Stimulated activated CD8-positive, alpha-beta memory T cell treated with anti-CD3 and anti-CD28 coated beads, Interleukin-2, amount 100 ng/mL, for 48 hours (primary cell): ENCODE data around the gene LGR5.
"Not testable (repeated sequence)": the region's sequence is repeated elsewhere in the genome, so short reads cannot be mapped to it uniquely, and the experiment has no call there.

Source experiments
- DNase-seq, 2 donors: peaks; one replicate each; pipeline ENCODE4 v3.0.0-alpha.2; 2020; ENCODE audit warnings: low read depth in 2 of 2

The LGR5 gene

DNA sequence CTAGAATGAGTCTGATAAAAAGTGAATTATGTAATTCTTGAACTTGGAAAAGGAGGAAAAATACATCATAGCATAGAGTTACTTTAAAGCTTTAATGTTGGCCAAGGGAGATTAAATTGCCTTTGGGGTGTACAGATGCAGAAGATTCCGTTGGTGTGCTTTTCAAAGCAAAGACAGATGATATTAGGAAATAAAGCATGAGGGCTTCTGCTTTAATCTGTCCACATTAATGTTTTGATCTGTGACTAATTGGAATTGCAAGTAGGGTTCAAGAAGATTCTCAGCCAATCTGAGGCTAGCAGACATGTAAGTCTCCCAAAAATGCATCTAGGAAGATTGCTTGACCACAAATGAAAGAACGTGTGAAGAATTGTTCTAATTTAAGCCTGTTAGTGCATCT lies 35.2 kb downstream of the LGR5 start:
- DNase-seq, result no peak

- no peak for DNase-seq
Measured at GRCh38 chr12:71475280-71475679, 35.7 kb downstream of the LGR5 start.

GRCh38 chr12:71476513-71476912 lies 36.9 kb downstream of the LGR5 start:
- no peak for DNase-seq

DNA sequence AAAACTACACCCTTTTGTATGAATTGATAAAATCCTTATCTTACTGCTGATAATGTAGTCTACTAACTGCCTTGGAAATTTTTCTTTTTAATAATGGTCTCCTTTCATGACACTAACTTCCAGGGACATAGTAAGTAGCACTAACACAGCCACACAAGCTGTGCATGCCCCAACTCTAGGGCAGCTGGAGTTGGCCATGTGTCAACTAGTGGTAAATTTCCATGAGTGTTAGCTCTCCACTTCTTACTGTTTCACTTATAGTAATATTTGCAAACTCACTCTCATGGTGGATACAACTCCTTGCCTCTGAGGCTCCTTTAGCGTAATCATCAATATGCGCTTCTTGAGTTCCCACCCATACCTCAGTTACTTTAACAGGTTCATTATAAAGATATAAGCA lies 38.0 kb downstream of the LGR5 start:
- no peak for DNase-seq

GRCh38 chr12:71478270-71478669 lies 38.7 kb downstream of the LGR5 start:
- DNase-seq, result no peak

- DNase-seq, result no peak
Measured at GRCh38 chr12:71484272-71484905, 44.8 kb downstream of the LGR5 start.

- not testable (repeated sequence) for DNase-seq
Measured at GRCh38 chr12:71490844-71491243, 51.2 kb downstream of the LGR5 start.

GRCh38 chr12:71492604-71493003 lies 53.0 kb downstream of the LGR5 start:
- DNase-seq, result no peak

DNA sequence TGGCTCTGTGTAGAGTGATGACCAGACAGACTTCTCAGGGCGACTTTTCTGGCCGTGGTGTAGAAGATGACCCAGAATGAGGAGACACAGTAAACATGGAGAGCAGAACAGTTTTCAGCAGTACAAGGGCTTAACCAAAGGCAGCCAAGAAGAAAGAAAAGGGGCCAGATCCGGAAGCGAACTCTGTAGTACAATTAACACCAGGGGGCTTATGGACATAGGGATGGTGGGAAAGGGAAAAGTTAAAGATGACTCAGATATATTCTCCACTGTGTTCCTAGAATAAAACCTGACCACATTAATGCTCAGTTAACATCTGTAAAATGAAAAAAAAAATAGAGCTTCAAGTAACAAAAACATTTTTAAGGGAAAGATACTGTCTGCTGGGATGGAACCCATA lies 60.2 kb downstream of the LGR5 start:
- no peak for DNase-seq

DNA sequence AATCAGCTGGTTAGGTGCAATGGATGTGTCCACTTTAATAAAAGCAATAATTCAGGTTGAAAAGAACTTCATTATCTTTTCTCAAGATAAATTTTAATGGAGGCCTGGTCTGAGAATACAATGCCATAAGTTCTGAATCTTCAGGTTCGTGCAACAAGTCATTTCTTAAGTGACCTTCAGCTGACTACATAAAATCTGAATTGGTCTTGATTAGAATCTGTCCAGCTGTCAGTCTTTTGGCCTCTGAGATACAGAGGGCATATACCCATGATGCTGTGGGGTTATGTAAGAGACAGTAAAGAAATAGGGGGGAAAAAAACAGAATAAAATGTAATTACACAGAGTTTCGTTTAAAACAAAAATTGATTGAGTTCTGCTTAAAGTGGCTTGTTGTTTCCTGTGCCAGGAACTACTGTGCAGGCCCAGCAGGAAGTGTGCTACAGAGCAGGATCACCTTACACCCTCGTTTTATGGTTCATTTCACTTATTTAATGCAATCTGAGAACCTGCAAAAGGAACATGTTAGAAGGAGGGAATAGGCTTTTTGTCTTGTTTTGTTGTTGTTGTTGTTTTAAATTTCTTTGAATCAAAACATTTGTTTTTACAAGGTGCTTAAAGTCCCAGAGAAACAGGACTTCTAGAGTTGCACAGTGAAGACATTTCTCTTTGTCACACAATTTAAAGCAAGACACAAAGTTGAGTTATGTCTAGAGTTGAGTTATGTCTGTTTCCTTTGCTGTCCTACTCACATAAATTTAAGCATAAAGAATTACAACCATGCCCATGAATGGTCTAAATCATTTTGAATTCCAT lies 64.2 kb downstream of the LGR5 start:
- no peak for DNase-seq

DNA sequence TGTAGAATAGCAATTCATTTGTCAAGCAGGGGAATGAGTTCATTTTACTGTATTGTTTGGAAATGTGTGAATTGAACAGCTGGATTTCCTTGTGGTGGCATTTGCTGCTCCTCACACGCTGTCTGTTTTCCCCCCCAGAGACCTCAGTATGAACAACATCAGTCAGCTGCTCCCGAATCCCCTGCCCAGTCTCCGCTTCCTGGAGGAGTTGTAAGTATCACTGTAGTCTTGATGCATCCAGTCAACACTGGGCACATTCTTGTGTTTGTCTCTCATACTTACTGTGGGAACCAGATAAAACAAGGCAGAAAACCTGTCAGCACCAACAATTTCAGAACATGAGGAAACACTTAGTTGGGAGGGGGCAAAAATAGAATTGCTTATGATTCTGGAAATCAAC lies 64.9 kb downstream of the LGR5 start:
- no peak for DNase-seq

GRCh38 chr12:71509705-71510104 lies 70.1 kb downstream of the LGR5 start:
- no peak for DNase-seq

- DNase-seq, result no peak
Measured at GRCh38 chr12:71517145-71517846, 77.7 kb downstream of the LGR5 start.

GRCh38 chr12:71521125-71521524 lies 81.5 kb downstream of the LGR5 start:
- no peak for DNase-seq

- DNase-seq, result no peak
Measured at GRCh38 chr12:71524626-71525025, 85.0 kb downstream of the LGR5 start.

DNA sequence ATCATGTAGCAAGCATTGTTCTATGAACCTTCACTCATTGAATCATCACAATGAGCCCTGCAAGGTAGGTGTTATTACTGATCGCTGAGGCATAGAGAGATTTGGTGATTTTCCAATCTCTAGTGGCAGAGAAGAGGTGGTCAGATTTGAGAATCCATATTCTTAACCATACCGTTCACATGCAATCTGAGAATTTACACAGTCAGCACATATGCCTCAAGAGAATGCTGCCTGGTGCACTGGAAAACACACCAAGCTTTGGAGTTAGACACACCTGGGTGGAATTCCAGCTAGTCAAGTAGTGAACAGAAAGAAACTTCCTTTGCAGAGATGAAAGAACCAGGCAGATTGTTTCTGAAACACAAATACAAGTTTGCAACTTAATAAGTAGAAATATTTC lies 94.1 kb downstream of the LGR5 start:
- no peak for DNase-seq

DNA sequence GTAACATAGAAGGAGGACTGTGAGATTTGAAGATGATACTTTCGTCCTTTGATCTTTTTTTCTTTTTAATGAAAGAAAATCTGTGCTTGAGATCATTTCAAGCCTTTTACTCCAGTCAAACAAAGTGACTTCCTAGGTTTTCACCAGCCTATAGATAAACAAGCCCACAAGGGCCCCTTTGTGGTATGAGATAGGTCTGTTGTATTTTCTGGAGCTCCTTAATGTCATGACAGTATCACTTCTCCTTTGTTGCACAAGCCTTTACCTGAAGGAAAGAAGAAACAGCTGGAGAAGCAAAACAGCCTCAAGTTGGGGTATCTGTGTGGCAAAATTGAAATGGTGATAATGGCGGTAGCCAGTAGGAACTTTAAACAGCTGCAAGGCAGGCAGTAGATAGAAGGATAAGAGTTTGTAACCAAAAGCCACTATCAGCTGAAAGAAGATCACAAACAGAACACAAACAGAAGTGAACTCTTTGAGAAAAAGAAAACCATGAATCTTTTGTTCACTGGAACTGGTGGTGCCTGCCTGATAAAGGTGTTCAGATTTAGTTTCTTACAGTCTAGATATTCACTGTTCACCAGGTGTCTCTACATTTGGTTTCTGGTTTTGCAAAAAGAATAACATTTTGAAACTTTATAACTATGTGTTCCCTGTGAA lies 96.8 kb downstream of the LGR5 start:
- DNase-seq, result no peak

DNA sequence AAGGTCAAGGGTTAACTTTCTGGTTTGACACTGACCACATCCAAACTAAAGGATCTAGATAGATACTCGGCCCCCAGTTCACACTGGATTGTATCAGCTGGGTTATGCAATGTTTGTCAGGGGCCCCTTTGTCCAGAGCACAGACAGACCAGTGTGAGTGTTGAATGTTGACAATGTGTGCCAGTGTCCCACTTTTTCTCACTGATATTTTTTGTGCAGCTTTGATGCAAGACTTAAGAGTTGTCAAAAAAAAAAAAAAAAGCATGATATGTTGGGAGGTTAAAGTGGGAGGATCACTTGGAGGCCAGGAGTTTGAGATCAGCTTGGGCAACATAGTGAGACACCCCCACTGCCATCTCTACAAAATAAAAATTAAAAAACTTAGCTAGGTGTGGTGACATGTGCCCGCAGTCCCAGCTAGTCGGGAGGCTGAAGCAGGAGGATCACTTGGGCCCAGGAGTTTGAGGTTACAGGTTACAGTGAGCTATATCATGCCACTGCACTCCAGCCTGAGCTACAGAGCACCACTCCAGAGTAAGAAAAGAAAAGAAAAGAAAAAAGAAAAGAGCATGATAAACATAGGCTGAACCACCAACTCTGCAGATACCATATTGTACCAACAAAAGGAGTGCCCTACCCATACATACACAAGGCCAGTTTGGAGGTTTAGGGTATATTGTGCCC lies 97.5 kb downstream of the LGR5 start:
- DNase-seq, result no peak

DNA sequence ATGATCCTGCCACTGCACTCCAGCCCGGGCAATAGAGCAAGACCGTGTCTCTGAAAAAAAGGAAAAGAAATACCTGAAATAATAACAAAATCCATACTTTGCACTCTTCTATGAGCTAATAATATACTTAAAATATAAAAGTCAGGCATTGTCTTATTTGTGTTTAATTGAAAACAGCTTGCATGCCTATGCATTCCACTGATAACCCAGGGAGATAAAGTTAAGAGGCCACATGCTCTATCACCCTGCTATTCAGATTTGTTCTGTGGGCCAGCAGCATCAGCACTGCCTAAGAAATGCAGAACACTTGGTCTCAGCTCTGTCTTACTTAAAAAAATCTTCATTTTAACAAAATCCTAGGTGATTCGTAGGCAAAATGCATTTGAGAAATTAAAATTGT lies 99.2 kb downstream of the LGR5 start:
- DNase-seq, result no peak

- DNase-seq, result no peak
Measured at GRCh38 chr12:71541583-71541982, 102.0 kb downstream of the LGR5 start.

GRCh38 chr12:71546322-71546861 lies 106.8 kb downstream of the LGR5 start:
- no peak for DNase-seq

DNA sequence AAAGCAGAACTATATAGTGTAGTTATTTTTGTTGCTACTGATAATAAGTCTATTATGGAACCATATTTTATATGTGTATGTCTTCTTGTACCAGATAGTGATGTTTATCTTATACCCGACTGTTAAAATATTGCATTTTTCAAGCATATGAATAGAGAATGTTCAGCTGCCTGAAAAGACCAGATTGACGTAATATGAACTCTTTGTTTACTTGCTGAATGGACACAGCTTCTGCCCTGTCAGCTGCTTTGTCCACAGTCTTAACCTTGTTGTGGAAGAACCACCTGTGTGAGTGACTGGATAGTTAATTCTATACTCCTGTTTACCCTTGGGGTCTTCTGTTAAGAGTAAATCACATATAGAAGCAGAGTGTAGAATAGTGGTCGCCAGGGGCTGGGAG lies 109.3 kb downstream of the LGR5 start:
- no peak for DNase-seq
